Upper lobe of left lung (tissue), 4 donors: ENCODE measurements around the gene STAP2.

Experiments
- POLR2A ChIP-seq, 4 donors: fragments of 450-650 bp; IDR thresholded peaks; one replicate each; pipeline ENCODE4 v1.5.1; 2016 to 2017; ENCODE audit warnings: antibody characterized with exemption in 4 of 4, mild to moderate bottlenecking in 2 of 4
- TF ChIP-seq, protein P1 (sequence below), 6 experiments: fragments of 450-650 bp in 4 of 6; fragments of 200-600 bp in 2 of 6; sonication (generic) in 2 of 6; IDR thresholded peaks; one replicate each; pipeline ENCODE4 v1.5.1; 2016 to 2019; ENCODE audit warnings: antibody characterized with exemption in 6 of 6

DNA sequence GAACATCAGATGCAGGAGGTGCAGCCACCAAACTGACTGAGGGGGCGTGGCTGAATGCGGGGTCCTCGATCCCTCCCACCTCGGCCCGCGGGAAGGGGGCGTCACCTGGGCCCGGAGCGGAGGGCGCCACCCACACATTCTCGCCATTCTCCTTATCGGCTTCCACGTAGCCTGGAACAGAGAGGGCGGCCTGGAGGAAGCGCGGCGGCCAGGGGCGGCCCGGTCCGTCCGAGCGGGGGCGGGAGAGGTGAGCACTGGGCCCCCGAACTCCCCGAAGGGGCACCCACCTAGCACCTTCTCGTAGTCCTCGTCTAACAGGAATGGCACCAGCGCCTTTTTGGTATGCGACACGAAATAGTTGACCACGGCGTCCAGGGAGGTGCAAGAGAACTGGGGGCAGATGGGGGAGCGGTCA, 11.8 kb downstream of the STAP2 start:
- TF ChIP-seq, protein P1, sequence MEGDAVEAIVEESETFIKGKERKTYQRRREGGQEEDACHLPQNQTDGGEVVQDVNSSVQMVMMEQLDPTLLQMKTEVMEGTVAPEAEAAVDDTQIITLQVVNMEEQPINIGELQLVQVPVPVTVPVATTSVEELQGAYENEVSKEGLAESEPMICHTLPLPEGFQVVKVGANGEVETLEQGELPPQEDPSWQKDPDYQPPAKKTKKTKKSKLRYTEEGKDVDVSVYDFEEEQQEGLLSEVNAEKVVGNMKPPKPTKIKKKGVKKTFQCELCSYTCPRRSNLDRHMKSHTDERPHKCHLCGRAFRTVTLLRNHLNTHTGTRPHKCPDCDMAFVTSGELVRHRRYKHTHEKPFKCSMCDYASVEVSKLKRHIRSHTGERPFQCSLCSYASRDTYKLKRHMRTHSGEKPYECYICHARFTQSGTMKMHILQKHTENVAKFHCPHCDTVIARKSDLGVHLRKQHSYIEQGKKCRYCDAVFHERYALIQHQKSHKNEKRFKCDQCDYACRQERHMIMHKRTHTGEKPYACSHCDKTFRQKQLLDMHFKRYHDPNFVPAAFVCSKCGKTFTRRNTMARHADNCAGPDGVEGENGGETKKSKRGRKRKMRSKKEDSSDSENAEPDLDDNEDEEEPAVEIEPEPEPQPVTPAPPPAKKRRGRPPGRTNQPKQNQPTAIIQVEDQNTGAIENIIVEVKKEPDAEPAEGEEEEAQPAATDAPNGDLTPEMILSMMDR (IDR thresholded peaks at IDR 0.05), result no peak
- TF ChIP-seq POLR2A (IDR thresholded peaks at IDR 0.05), result no peak
